ENCODE results near the gene ASCC1.

- no peak for TF ChIP-seq CTCF (IDR thresholded peaks at IDR 0.05; ENCODE audit: insufficient read depth, low read depth, low read length)
- no peak for TF ChIP-seq EZH2 (IDR thresholded peaks at IDR 0.05; ENCODE audit: insufficient read depth, low read length)
These were observed 49.0 kb downstream of the ASCC1 start for GRCh38 chr10:72167118-72167517.
